GM21447 (cell line): Measurements from ENCODE around the gene OR51V1.
"Not testable (repeated sequence)": the region's sequence is repeated elsewhere in the genome, so short reads cannot be mapped to it uniquely, and the experiment has no call there.

Experiments
- ATAC-seq: cut with Tn5 transposase; IDR thresholded peaks from one replicate; pipeline ENCODE4 v1.9.1; 2021; ENCODE audit not compliant: unreplicated experiment

OR51V1 gene

GRCh38 chr11:5171856-5172255 lies 28.6 kb downstream of the OR51V1 start:
- ATAC-seq = no peak

GRCh38 chr11:5165898-5166297 lies 34.6 kb downstream of the OR51V1 start:
- ATAC-seq = not testable (repeated sequence)

GRCh38 chr11:5164807-5165206 lies 35.7 kb downstream of the OR51V1 start:
- not testable (repeated sequence) for ATAC-seq

GRCh38 chr11:5161045-5161444 lies 39.4 kb downstream of the OR51V1 start:
- ATAC-seq = not testable (repeated sequence)

- ATAC-seq = not testable (repeated sequence)
Observed at GRCh38 chr11:5160217-5160616, 40.3 kb downstream of the OR51V1 start.

DNA sequence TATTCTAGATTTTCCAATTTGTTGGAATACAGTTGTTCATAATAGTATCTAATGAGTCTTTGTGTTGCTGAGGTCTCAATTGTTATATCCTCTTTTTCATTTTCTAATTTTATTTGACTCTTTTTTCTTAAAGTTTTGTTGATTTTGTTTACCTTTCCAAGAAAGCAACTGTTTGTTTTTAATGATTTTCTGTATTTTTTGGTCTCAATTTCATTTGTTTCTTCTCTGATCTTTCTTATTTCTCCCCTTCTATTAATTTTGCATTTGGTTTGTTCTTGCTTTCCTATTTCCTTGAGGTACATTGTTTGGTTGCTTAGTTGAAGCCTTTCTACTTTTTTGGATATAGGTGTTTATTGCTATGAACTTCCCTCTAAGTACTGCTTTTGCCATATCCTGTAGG lies 40.7 kb downstream of the OR51V1 start:
- ATAC-seq = no peak

DNA sequence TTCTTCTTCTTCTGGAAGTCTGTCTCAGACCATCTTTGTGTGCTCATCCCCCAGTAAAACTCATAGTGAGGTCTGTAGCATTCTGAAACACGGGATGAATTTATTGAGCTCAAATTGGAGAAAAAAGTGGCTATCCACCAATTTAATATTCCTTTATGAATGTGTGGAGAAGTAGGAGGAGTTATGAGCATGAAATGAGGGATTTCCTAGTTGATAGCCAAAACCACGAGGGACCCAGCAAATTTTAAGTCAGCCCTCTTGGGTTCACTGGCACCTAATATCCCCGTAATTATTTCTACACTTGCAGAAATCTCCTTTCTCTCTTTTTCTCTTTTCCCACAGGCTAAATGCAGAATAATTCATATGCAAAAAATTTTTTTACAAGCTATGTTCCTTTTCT lies 45.8 kb downstream of the OR51V1 start, which contains the start of gene OR52A1:
Gene OR52A1, minus strand, starts transcription at position 101 of the 400 bp plus-strand sequence. CDS start 2,388 bp downstream, outside the sequence.
- no peak for ATAC-seq

DNA sequence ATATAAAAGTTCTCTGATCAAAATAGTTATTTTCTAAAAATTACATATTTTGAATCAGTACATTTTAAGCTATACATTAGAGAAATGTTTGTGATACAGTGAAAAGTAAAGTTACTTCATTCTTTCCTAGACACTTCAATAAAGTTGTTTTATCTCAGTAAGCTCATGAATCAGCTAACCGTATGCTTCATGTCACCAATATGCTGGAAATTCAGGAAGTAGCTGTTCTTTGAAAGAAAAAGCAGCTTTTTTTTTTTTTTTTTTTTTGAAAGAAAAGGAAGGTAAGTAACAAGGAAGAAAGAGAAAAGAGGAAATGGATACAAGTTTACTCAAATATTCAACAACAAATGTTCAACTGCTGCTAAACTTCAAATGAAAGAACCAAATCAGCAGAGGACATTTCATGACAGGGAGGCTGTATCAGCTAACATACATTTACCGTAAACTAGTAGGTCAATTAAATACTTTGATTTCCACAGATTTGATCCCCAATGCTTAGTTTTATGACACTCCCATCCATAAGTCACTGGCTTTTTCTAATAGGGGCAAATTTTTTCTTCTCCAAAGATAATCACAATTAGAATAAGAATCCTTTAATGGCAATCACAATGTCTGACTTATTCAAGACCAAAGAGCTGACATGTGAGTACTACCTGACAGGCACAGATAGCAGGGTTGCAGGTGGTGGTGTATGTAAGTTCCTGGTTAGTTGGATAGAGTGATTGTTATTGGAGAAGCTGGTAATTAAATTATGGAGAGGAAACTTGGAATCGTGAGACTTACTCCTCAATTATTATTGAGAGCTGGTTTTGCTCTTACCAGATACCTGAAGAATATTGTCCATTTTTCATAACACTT lies 46.7 kb downstream of the OR51V1 start:
- ATAC-seq = no peak

DNA sequence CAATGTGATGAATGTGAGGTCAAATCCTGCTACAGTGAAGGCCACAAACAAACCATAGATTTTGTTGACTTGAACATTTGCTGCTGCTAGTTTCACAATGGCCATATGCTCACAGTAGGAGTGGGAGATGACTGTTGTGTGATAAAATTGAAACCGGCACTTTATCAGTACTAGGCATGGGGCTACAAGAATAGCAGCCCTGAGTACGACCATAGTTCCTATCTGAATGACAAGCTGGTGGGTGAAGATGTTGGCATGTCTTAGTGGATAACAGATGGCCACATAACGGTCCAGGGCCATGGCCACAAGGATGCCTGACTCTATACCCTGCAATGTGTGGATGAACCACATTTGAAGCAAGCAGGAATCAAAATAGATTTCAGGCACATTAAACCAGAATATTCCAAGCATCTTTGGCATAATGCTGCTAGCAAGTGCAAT lies 48.7 kb downstream of the OR51V1 start:
- ATAC-seq = no peak
